Endothelial cell of umbilical vein (primary cell): ENCODE results near the gene DOCK1. TPM values are rescaled to one million over a fixed set of nuclear protein-coding genes. Genes with fewer than 3 reads are reported as not detected.

Experiments
- BruUV-seq: library from RNA; stranded (reverse); fragments of 400-500 nt; replicated peaks from 2 replicates; lab custom pipeline; 2021; lab: Mats Ljungman, UMichigan
- CTCF ChIA-PET: fragments of 300-600, 350-600 bp; sonication (Branson Sonifier 250); formaldehyde crosslinking; loops from one replicate; lab custom pipeline; 2021; ENCODE audit warnings: antibody characterized with exemption, inconsistent platforms; lab: Charles Lee
- POLR2A ChIA-PET: fragments of 300-600, 350-600 bp; sonication (Branson Sonifier 250); formaldehyde crosslinking; loops from one replicate; lab custom pipeline; 2021; ENCODE audit warnings: antibody characterized with exemption, inconsistent platforms; lab: Charles Lee
- DNase-seq: peaks from one replicate; pipeline ENCODE4 v3.0.0-alpha.2; 2011; ENCODE audit warnings: low read depth, low spot score
- FAIRE-seq: peaks from 2 replicates; lab custom pipeline; 2011; peaks lifted over from hg19 to GRCh38; lab: Jason Lieb, UNC
- H2AFZ ChIP-seq: 2 replicates; pipeline ENCODE4 v1.6.0; 2012; ENCODE audit warnings: low read depth, low read length, control low read depth, inconsistent platforms
- H3K27ac ChIP-seq: 2 replicates; pipeline ENCODE4 v1.5.1; 2011; ENCODE audit warnings: low read depth, mild to moderate bottlenecking, control low read depth, low read length, moderate library complexity; ENCODE audit not compliant: insufficient read depth
- H3K27me3 ChIP-seq, 2 experiments: 2 replicates each; pipeline versions ENCODE4 v1.6.0 to v1.6.1; 2011; ENCODE audit warnings: low read length in 2 of 2, mixed read lengths in 1 of 2; ENCODE audit not compliant: control insufficient read depth in 2 of 2, insufficient read depth in 2 of 2
- H3K36me3 ChIP-seq, 2 experiments: 2 replicates in 1 of 2; 3 replicates in 1 of 2; pipeline ENCODE4 v1.5.1; 2011; ENCODE audit warnings: low read length in 2 of 2, mild to moderate bottlenecking in 1 of 2, moderate library complexity in 1 of 2; ENCODE audit not compliant: control insufficient read depth in 2 of 2, insufficient read depth in 2 of 2; ENCODE audit errors: extremely low read depth in 1 of 2
- H3K4me1 ChIP-seq: 3 replicates; pipeline ENCODE4 v1.5.1; 2011; ENCODE audit warnings: mild to moderate bottlenecking, low read length; ENCODE audit not compliant: control insufficient read depth, insufficient read depth; ENCODE audit errors: extremely low read depth
- H3K4me2 ChIP-seq: 2 replicates; pipeline ENCODE4 v1.6.1; 2011; ENCODE audit warnings: low read length, control low read depth, mixed read lengths; ENCODE audit not compliant: insufficient read depth
- H3K4me3 ChIP-seq, 3 experiments: fragments of 200-600 bp in 1 of 3; sonication (generic), shearing (Covaris generic) in 1 of 3; replicated peaks in 1 of 3; 2 replicates each; pipeline ENCODE4 v1.5.1; 2011 to 2016; ENCODE audit warnings: control low read depth in 3 of 3, low read length in 3 of 3, mild to moderate bottlenecking in 2 of 3, inconsistent platforms in 1 of 3, low read depth in 1 of 3, moderate library complexity in 1 of 3; ENCODE audit not compliant: insufficient read depth in 1 of 3
- H3K79me2 ChIP-seq: 2 replicates; pipeline ENCODE4 v1.6.0; 2012; ENCODE audit warnings: low read length, inconsistent platforms; ENCODE audit not compliant: control insufficient read depth, insufficient read depth
- H3K9ac ChIP-seq: replicated peaks from 2 replicates; pipeline ENCODE3; 2011; ENCODE audit warnings: low read length, control low read depth; ENCODE audit not compliant: insufficient read depth; ENCODE audit errors: extremely low read depth
- H3K9me1 ChIP-seq: replicated peaks from 3 replicates; pipeline ENCODE4 v1.6.0; 2011; ENCODE audit warnings: mild to moderate bottlenecking, low read length; ENCODE audit not compliant: control insufficient read depth, insufficient read depth; ENCODE audit errors: extremely low read depth
- H3K9me3 ChIP-seq: replicated peaks from 2 replicates; pipeline ENCODE4 v1.5.1; 2012; ENCODE audit warnings: low read length, inconsistent platforms; ENCODE audit not compliant: control insufficient read depth, insufficient read depth
- H4K20me1 ChIP-seq: replicated peaks from 2 replicates; pipeline ENCODE3; 2011; ENCODE audit warnings: mild to moderate bottlenecking, low read length; ENCODE audit not compliant: control insufficient read depth, insufficient read depth; ENCODE audit errors: extremely low read depth
- EZH2 ChIP-seq: IDR thresholded peaks from 2 replicates; pipeline ENCODE4 v1.6.1; 2012; ENCODE audit warnings: borderline replicate concordance, low read depth, mild to moderate bottlenecking, moderate library complexity, low read length, inconsistent platforms; ENCODE audit not compliant: severe bottlenecking
- FOS ChIP-seq: IDR thresholded peaks from 2 replicates; pipeline ENCODE4 v1.6.1; 2011; ENCODE audit warnings: mild to moderate bottlenecking, low read length, moderate library complexity, borderline replicate concordance; ENCODE audit not compliant: insufficient read depth
- GATA2 ChIP-seq: IDR thresholded peaks from 2 replicates; pipeline ENCODE4 v1.7.0; 2011; ENCODE audit warnings: low read depth, mild to moderate bottlenecking, moderate library complexity, mixed read lengths, low read length; ENCODE audit not compliant: insufficient read length, insufficient read depth
- JUN ChIP-seq: IDR thresholded peaks from 2 replicates; pipeline ENCODE4 v1.6.1; 2011; ENCODE audit warnings: borderline replicate concordance, low read depth; ENCODE audit not compliant: insufficient read length, insufficient read depth
- MYC ChIP-seq: IDR thresholded peaks from one replicate; pipeline ENCODE4 v1.6.1; 2011; ENCODE audit warnings: mild to moderate bottlenecking, low read depth, low read length
- POLR2A ChIP-seq: IDR thresholded peaks from 2 replicates; pipeline ENCODE4 v1.6.1; 2012; ENCODE audit warnings: low read depth, mild to moderate bottlenecking, control low read depth, low read length
- POLR2AphosphoS5 ChIP-seq: IDR thresholded peaks from 2 replicates; pipeline ENCODE4 v1.6.1; 2012; ENCODE audit warnings: low read depth, mild to moderate bottlenecking, control low read depth, low read length, moderate library complexity; ENCODE audit not compliant: insufficient read depth
- dilution Hi-C: fragments of 300-500 bp; cut with MboI; formaldehyde crosslinking; loops from one replicate; pipeline ENCODE4 v1.15.0; 2019; ENCODE audit warnings: low sequenced_read_pairs; ENCODE audit not compliant: extremely low pct_ligation_motif_present
- intact Hi-C: fragments of 100-400 bp; cut with micrococcal nuclease; formaldehyde crosslinking; loops from one replicate; pipeline ENCODE4 v1.10.0; 2022
- polyA plus RNA-seq, 4 experiments: library from polyadenylated mRNA; depleted of rRNA in 3 of 4; stranded (reverse) in 3 of 4; unstranded in 1 of 4; fragments of >200 nt; gene quantifications; 2 replicates each; pipeline versions ENCODE4 v1.2.1 to v1.2.3, GENCODE V29; 2011 to 2012; ENCODE audit warnings: missing spikeins in 1 of 4
- total RNA-seq: library from RNA; stranded (reverse); gene quantifications from 2 replicates; pipeline ENCODE4 v1.2.3, GENCODE V29; 2021
- TF ChIP-seq, protein P1 (sequence below), 2 donors: IDR thresholded peaks; 1 replicate in 1 of 2; 2 replicates in 1 of 2; pipeline ENCODE4 v1.5.1; 2011; ENCODE audit warnings: low read length in 2 of 2, mild to moderate bottlenecking in 2 of 2, moderate library complexity in 2 of 2, control low read depth in 1 of 2, inconsistent platforms in 1 of 2, low read depth in 1 of 2; ENCODE audit not compliant: insufficient read depth in 1 of 2; ENCODE audit errors: extremely low read depth in 1 of 2
- TF ChIP-seq, protein P2 (sequence below): IDR thresholded peaks from 2 replicates; pipeline ENCODE4 v1.6.1; 2011; ENCODE audit not compliant: insufficient read depth, insufficient read length

DOCK1 gene
- total and polyA plus RNA-seq, 2 donors (not counting 3 experiments of a cell fraction or from before 2014, with no cell fraction given) = 22.5 to 83.1 TPM

- Histone ChIP-seq H3K9me3 (no peaks in the 10 kb centered on the region), H3K9me1 (no peaks in the 10 kb centered on the region), H3K27ac (no peak overlapping the region), H3K4me2 (no peak overlapping the region), H3K27me3 (no peaks in the 10 kb centered on the region), H3K79me2 (no peaks in the 10 kb centered on the region), H3K9ac (no peak overlapping the region), H4K20me1 (no peaks in the 10 kb centered on the region), H3K4me1 (no peaks in the 10 kb centered on the region), H2AFZ (no peak overlapping the region), H3K4me3 (no peak overlapping the region), H3K36me3 (peaks cover 0 to 2% of the 10 kb centered on the region in 2 experiments)
- no peak for FAIRE-seq
- TF ChIP-seq GATA2 (no peak), POLR2A (no peak), JUN (no peak), EZH2 (no peak)
- TF ChIP-seq, protein P1, sequence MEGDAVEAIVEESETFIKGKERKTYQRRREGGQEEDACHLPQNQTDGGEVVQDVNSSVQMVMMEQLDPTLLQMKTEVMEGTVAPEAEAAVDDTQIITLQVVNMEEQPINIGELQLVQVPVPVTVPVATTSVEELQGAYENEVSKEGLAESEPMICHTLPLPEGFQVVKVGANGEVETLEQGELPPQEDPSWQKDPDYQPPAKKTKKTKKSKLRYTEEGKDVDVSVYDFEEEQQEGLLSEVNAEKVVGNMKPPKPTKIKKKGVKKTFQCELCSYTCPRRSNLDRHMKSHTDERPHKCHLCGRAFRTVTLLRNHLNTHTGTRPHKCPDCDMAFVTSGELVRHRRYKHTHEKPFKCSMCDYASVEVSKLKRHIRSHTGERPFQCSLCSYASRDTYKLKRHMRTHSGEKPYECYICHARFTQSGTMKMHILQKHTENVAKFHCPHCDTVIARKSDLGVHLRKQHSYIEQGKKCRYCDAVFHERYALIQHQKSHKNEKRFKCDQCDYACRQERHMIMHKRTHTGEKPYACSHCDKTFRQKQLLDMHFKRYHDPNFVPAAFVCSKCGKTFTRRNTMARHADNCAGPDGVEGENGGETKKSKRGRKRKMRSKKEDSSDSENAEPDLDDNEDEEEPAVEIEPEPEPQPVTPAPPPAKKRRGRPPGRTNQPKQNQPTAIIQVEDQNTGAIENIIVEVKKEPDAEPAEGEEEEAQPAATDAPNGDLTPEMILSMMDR (IDR thresholded peaks at IDR 0.05; ENCODE audit: extremely low read depth in 1 of 2, insufficient read depth in 1 of 2, low read depth in 1 of 2, low read length in 2 of 2) = no peak
- TF ChIP-seq, protein P2, sequence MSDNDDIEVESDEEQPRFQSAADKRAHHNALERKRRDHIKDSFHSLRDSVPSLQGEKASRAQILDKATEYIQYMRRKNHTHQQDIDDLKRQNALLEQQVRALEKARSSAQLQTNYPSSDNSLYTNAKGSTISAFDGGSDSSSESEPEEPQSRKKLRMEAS = no peak
- intact Hi-C loops = no loop called here
- BruUV-seq = no TSS peak
- CTCF ChIA-PET = no interaction called here
- no peak for DNase-seq
- POLR2A ChIA-PET = no interaction called here
- dilution Hi-C loops = no loop called here
Measured at GRCh38 chr10:127458829-127459228, 553.6 kb downstream of the DOCK1 start.

DNA sequence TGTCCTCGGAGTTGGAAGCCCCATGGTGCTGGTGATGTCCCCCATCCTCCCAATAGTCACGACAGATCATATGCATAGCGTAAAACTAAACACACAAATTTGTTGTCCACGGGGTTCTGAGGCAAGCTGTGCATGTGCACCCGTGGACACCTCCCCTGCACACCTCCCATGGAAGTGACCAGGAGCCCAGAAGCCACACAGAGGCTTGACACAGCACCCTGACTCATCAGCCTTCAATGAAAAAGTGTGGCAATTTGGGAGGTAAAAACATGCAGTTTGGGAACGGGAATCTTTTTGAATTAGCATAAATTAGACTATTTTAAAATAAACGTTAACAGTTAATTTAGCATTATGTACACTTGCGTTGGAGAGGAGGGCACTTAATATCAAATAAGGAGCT lies 554.7 kb downstream of the DOCK1 start:
- no peaks in the 10 kb centered on the region for H3K27me3 ChIP-seq
- no peaks in the 10 kb centered on the region for H3K79me2 ChIP-seq
- no peaks in the 10 kb centered on the region for H3K36me3 ChIP-seq
- intact Hi-C loops = no loop called here
- H3K9me3 ChIP-seq = no peaks in the 10 kb centered on the region
- no peaks in the 10 kb centered on the region for H3K9me1 ChIP-seq
- TF ChIP-seq MYC (no peak), EZH2 (no peak), GATA2 (no peak), FOS (no peak), JUN (no peak), POLR2AphosphoS5 (no peak), POLR2A (no peak)
- TF ChIP-seq, protein P1 (IDR thresholded peaks at IDR 0.05; ENCODE audit: extremely low read depth in 1 of 2, insufficient read depth in 1 of 2, low read depth in 1 of 2, low read length in 2 of 2) = no peak
- TF ChIP-seq, protein P2 = no peak
- no peak overlapping the region for H3K4me2 ChIP-seq
- H3K27ac ChIP-seq = no peak overlapping the region
- no peak overlapping the region for H3K4me3 ChIP-seq
- POLR2A ChIA-PET = no interaction called here
- dilution Hi-C loops = no loop called here
- no peak overlapping the region for H2AFZ ChIP-seq
- DNase-seq = no peak
- no peak overlapping the region for H3K9ac ChIP-seq
- no peak for FAIRE-seq
- H3K4me1 ChIP-seq = no peaks in the 10 kb centered on the region
- CTCF ChIA-PET = no interaction called here
- no peaks in the 10 kb centered on the region for H4K20me1 ChIP-seq
- BruUV-seq = no TSS peak
